ENCODE results near the gene ATP11C.

The ATP11C gene

DNA sequence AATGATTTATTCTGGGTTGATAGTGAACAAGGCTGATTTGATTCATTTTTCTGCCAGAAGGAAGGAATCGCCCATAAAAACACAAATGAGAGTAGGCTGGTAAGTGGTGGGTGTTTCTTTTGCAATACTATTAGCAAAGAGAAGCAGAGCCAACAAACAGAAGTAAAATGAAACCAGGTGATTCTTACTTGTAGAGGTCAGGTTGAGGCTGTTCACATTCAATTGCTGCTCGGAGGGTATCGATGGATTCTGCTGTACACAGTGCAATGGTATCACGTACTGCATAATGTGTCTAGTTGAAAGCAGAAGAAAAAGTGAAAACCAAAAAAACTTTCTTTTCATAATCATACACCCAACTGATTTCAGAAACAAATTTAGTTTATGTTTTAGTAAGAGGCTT is 130.8 kb downstream of the ATP11C start:
- DNase-seq = peak in 2 of 4 experiments; percentile 3 to 10

DNA sequence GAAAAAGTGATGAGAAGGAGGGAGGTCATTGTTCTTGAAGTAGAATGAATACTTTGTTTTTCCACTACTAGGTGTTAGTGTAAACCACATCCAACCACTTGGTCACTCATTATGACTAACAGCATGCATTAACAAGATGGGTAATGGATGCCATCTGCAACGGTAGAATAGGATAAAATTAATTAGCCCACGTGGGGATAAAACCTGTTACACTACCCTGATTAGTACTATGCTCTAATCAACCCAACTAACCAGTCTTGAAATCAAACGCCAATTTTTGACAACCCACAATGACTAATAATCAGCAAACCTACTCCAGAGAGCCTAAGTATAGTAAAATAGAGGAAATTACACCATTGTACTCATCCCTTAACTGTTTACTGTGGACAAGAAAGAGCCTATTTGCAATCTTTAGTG is 131.4 kb downstream of the ATP11C start:
- DNase-seq = peak in 2 of 4 experiments; percentile 6 to 7

- no peak for DNase-seq
Measured at GRCh38 chrX:139798701-139799100, 134.2 kb downstream of the ATP11C start.

- DNase-seq = no peak
Measured at GRCh38 chrX:139795196-139795595, 137.7 kb downstream of the ATP11C start.

DNA sequence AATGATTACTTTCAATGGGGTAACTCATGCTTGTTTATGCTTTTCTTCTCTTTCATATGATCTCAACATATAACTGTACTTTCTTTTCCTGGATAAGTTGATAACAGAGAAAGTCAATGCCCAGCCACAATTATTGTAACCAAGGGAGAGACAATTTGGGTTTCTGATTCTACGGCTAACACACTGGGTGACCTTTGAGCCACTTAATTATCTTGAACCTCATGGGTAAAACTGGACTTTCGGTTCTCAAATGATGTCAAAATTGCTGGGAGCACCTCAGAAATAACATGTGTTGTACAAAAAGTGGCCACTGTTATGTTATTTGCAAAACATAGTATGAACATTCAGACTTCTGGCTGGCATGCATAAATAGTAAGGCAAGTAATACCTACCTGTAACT is 145.3 kb downstream of the ATP11C start:
- no peak for DNase-seq

- no peak for DNase-seq
Measured at GRCh38 chrX:139784807-139785206, 148.0 kb downstream of the ATP11C start.

GRCh38 chrX:139783959-139784358 is 148.9 kb downstream of the ATP11C start:
- peak in 3 of 4 experiments; percentile 14 to 42 (median 39) for DNase-seq

DNA sequence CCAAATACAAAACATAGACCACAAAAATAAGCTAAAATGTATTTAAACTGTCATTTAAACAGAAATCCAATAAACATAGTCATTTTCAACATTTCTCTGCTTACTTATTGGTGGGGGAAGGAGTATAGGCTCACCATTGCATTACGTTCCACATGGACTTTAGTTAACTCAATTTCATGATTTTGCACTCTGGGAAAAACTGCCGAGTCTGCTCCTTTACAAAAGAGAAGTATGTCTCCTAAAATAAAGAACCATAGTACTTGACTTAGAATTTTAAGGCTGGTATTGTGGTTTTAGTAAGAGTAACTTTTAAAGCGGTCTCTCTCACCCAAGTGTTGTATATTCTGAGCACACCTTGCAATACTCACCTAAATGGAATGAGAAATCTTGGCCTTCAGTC is 149.8 kb downstream of the ATP11C start:
- peak; percentile 35 to 63 (median 47) for DNase-seq

- DNase-seq = no peak
Measured at GRCh38 chrX:139776599-139776998, 156.3 kb downstream of the ATP11C start.

DNA sequence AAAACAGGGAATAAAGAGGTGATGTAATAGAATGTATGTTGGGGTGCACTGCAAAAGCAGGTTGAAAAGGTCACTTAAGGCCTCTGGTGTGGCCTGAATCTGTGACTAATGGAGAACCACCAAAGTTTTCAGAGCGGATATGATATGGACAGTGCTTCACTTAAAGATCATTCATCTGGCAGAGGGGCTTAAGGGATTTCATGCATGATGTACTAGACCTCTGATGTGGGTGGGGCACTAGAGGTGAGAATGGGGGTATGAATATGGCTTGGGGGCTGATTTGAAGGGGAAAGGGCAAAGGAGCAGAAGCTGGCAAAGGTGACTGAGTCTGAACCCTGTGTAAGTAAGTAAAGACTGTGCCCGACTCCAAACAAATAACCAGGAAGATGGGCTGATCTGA is 162.5 kb downstream of the ATP11C start:
- no peak for DNase-seq

DNA sequence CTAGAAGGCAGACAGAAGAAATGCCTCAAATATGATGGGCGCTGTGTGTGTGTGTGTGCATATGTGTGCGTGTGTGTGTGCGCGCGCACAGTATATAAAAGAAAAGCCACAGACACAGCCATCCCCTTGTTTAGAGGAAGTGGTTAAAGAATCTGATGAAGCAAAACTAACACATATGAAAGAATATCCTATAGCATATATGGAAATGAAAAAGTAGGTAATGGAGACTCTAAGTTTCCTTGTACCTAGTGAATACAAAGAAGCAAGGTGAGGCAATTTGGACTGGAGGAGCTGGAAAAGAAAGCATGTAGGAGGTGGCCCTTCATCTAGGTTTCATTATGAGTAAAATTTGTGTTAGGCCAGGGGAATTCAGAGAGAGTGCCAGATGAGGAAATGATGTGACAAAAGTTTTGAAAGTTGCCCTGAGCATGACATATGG is 166.3 kb downstream of the ATP11C start:
- DNase-seq = peak; percentile 21 to 60 (median 36)

- no peak for DNase-seq
Measured at GRCh38 chrX:139762400-139763183, 170.3 kb downstream of the ATP11C start.

DNA sequence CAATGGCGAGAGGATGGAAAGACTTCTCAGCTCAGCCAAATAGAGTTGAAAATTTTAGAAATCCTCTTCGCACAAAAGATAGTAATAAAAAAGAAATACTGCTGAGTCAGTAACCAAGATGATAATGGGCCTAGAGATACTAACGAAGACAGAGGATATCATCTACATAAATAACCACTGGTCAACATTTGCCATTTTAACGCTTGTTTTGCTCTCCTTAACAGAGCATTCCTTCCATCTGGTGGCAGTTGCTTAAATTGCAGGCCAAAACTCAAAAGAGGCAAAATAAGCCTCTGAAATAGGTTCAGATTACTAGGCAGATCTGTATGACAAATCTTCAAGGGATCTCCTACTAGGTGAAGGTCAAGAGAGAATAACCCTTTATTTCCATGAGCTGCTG is 173.2 kb downstream of the ATP11C start:
- peak in 1 of 4 experiments; percentile 7 for DNase-seq

DNA sequence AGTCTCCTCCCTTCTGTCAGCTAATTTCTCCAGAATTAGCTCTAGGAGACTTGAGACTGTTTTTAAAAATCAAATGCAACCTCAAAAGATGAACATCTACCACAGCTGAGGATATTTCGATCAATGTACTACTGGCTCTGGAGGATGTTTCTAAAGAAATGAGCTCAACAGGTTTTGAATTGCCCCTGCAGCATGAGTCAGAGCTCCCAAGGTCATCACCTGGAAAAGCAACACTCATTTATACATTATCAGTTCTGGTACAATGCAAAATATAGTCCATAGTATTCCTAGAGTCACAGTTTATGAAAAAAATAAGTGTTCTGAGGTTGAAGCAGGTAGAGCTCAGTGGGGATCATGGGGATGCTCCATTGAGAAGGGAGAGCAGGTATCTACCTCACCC is 174.0 kb downstream of the ATP11C start:
- no peak for DNase-seq

- DNase-seq = no peak
Measured at GRCh38 chrX:139758250-139758649, 174.6 kb downstream of the ATP11C start.

DNA sequence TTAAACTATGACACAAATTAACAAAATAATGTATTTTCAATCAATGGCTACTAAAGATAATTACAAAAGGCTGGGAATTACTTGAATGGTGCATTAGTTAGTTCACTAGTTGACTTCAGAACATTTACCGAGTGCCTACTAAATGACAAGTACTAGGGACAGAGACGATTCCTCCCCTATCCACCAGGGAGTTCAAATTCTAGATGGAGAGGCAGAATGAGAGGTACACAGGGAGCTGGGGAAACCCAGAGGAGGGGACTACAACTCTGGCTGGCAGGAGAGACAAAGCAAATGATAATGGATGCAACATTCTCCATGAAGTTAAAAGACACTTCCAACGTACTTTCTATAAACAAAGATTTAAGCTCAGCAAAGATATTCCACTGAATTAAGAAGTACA is 181.8 kb downstream of the ATP11C start:
- no peak for DNase-seq

- peak in 2 of 4 experiments; percentile 2 to 16 for DNase-seq
Measured at GRCh38 chrX:139750390-139750789, 182.5 kb downstream of the ATP11C start.

DNA sequence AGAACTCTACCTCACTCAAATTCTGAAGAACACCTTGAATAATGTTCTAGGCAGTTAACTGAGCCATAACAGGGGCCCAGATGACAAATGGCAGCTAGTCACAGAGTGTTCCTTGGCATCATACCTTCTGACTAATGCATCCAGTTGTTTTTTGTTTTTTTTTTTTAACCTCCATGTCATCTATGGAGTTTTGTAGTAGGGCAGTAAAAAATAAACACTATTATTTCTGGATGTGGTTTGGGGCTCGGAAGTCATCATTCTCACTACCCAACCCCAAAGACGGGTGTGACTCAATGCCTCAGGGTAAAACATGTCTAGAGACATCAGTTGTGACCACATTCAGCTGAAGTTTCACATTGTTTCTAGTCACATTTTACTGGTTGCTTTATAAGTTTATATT is 193.7 kb downstream of the ATP11C start:
- no peak for DNase-seq

GRCh38 chrX:139738581-139738980 is 194.3 kb downstream of the ATP11C start:
- DNase-seq = no peak

GRCh38 chrX:139736151-139736550 is 196.7 kb downstream of the ATP11C start:
- no peak for DNase-seq

DNA sequence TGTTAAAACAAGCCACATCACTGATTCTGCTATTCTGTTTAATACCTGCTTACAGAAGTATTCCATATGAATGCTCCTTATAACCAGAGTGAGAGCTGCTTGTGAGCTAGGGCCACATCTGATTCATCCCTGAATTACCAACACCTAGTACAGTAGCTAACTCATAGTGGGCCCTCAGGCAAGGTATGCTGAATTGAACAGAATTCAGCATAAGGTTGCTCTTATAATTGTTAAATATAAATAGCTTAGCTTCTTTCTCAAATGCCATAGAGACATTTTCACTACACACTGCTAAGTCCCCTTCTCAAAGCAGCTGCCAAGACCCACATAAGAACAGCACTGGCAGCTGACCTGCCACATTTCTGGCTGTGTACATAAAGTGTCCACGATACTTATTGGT is 197.9 kb downstream of the ATP11C start:
- DNase-seq = no peak

DNA sequence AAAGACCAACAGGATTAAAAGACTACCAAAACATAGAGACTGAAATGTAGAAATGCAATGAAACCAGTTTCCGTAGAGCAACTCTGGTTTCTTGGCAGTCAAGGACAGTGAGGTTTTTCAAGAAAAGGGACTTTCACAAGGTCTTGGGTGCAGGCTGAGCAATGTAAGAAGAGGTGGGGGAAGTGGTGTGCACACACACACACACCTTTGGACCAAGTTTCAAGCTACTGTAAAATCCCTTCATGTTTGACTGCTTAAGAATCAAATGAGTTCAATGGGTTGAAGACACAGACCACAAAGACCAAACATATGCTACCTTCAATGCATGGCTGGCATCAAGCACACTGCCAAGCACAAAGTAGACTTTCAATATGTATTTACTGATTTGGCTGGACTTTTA is 207.1 kb downstream of the ATP11C start:
- DNase-seq = no peak

- DNase-seq = no peak
Measured at GRCh38 chrX:139724626-139725025, 208.2 kb downstream of the ATP11C start.

DNA sequence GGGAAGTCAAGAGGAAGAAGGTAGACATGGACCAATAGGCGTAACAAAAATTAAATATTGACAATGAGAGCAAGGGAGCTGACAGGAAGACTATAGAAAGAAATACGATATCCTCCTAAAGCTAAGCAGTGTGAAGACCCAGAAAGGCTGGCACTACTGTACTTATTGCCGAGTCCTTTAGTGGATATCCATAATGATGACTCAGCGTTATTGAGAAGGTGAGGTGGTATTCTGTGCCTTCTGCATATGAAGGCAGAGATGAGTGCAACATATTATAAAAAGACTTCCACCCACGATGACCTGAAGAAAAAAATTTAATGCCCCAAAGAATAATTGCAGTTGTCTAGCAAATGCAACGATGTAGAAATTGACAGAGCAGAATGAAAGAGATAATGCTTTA is 211.9 kb downstream of the ATP11C start:
- DNase-seq = no peak

GRCh38 chrX:139720136-139720535 is 212.7 kb downstream of the ATP11C start:
- DNase-seq = no peak

All from suppressor macrophage (primary cell).